Inferior parietal cortex (tissue), 1 donor: Measurements from ENCODE around the gene TAF1.
"Not testable (repeated sequence)": the region's sequence is repeated elsewhere in the genome, so short reads cannot be mapped to it uniquely, and the experiment has no call there.

Source experiments
- DNase-seq: peaks from one replicate; pipeline ENCODE4 v3.0.0-alpha.2; 2016; ENCODE audit errors: extremely low spot score

TAF1 gene

GRCh38 chrX:71365875-71366673 is at the start of gene TAF1:
Gene TAF1, plus strand, starts transcription at chrX:71366357. Its CDS starts 18 bp downstream, at chrX:71366375.
- peak; percentile 96 for DNase-seq

- DNase-seq = not testable (repeated sequence)
Measured at GRCh38 chrX:71316959-71317358, 49.2 kb upstream of the TAF1 start.

- DNase-seq = no peak
Measured at GRCh38 chrX:71320126-71320525, 46.0 kb upstream of the TAF1 start.

GRCh38 chrX:71321731-71322130 is 44.4 kb upstream of the TAF1 start:
- DNase-seq = no peak

GRCh38 chrX:71324452-71324851 is 41.7 kb upstream of the TAF1 start:
- DNase-seq = not testable (repeated sequence)

GRCh38 chrX:71326394-71326793 is 39.8 kb upstream of the TAF1 start:
- DNase-seq = no peak

- not testable (repeated sequence) for DNase-seq
Measured at GRCh38 chrX:71349151-71349665, 16.9 kb upstream of the TAF1 start.

- DNase-seq = not testable (repeated sequence)
Measured at GRCh38 chrX:71349867-71350266, 16.3 kb upstream of the TAF1 start.

- not testable (repeated sequence) for DNase-seq
Measured at GRCh38 chrX:71352439-71352838, 13.7 kb upstream of the TAF1 start.

- no peak for DNase-seq
Measured at GRCh38 chrX:71364221-71364620, 1.9 kb upstream of the TAF1 start.

GRCh38 chrX:71365356-71365874 is 742 bp upstream of the TAF1 start:
- DNase-seq = no peak

GRCh38 chrX:71366674-71367256 is 608 bp downstream of the TAF1 start:
- peak; percentile 3 for DNase-seq

GRCh38 chrX:71367396-71367795 is 1.2 kb downstream of the TAF1 start:
- no peak for DNase-seq

- DNase-seq = no peak
Measured at GRCh38 chrX:71372388-71372787, 6.2 kb downstream of the TAF1 start.

- no peak for DNase-seq
Measured at GRCh38 chrX:71378732-71379131, 12.6 kb downstream of the TAF1 start.

- not testable (repeated sequence) for DNase-seq
Measured at GRCh38 chrX:71391725-71392124, 25.6 kb downstream of the TAF1 start.

GRCh38 chrX:71393919-71394318 is 27.8 kb downstream of the TAF1 start:
- DNase-seq = peak; percentile 1

GRCh38 chrX:71396576-71396975 is 30.4 kb downstream of the TAF1 start:
- no peak for DNase-seq

- DNase-seq = no peak
Measured at GRCh38 chrX:71400710-71401109, 34.6 kb downstream of the TAF1 start.

GRCh38 chrX:71416260-71416659 is 50.1 kb downstream of the TAF1 start:
- not testable (repeated sequence) for DNase-seq

GRCh38 chrX:71420686-71421085 is 54.5 kb downstream of the TAF1 start:
- DNase-seq = no peak

GRCh38 chrX:71432733-71433132 is 66.6 kb downstream of the TAF1 start:
- no peak for DNase-seq

- DNase-seq = no peak
Measured at GRCh38 chrX:71438750-71439149, 72.6 kb downstream of the TAF1 start.
